ENCODE data around the gene RHBDD1.

Gene RHBDD1

DNA sequence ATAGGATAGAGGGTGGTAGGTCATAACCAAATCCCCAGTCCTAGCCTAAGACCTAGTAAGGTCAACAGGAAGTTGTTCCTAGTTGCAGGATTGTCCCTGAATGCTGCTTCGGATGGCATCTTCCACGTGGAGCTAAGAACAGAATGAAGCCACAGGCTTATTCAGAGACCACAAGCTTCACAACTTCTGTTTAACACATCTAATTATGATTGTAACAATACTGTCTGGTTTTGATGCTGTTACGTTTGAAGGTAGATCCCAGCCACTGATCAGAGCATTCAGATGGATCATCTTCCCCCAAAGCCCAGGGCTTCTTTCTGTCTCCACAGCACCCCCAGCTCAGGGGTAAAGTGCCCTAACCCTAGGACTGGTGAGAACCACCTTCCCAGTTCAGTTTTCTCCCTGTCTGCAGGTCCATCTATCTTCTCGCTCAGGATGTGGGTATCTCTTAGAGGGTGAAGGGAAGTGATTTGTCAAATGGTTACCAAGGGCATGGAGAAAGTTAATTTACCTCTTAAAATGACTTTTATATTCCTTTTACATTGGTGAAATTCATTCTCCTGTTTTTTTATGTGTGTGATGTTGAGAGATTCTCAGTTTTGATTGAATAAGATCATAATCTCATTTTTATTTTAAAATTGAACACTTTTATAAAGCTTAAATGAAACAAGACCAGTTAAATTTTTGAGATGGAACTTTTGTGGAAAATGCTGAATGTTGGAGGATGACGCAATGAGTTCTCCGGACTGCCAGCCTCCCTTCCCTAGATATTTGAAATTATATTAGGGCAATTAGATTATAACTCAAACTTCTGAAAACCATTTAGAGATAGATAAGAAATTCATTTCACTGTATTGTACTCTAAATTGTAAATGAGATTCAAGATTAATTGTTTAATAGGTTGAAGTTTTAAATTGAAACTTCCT, 66.5 kb downstream of the RHBDD1 start:
- Histone ChIP-seq H3K27ac (ENCODE audit: low read depth, low read length) (no peak overlapping the region), H4K8ac (ENCODE audit: low read depth, low read length) (no peak overlapping the region), H3K4me2 (ENCODE audit: low read length) (no peak overlapping the region), H3K27me3 (ENCODE audit: insufficient read depth, low read length) (no peaks in the 10 kb centered on the region), H2BK120ac (ENCODE audit: insufficient read depth, low read length, poor library complexity) (no peak overlapping the region), H3K9ac (ENCODE audit: low read length) (no peak overlapping the region), H3K4me3 (ENCODE audit: low read depth, low read length) (no peak overlapping the region), H4K91ac (ENCODE audit: low read depth, low read length) (no peak overlapping the region), H2AK5ac (ENCODE audit: low read length) (no peak overlapping the region), H2AFZ (ENCODE audit: insufficient read depth, low read length, poor library complexity) (no peak overlapping the region), H3K79me2 (ENCODE audit: control insufficient read depth, insufficient read depth, low read length, poor library complexity) (no peaks in the 10 kb centered on the region), H4K12ac (ENCODE audit: low read depth, low read length) (no peak overlapping the region), H2BK5ac (ENCODE audit: low read depth, low read length, poor library complexity) (no peak overlapping the region), H3K23ac (ENCODE audit: low read length) (no peak overlapping the region), H3K18ac (ENCODE audit: low read length) (no peak overlapping the region), H3K4ac (ENCODE audit: low read depth, low read length) (no peak overlapping the region), H2BK12ac (ENCODE audit: low read length) (no peak overlapping the region), H3K9me3 (ENCODE audit: insufficient read depth, low read depth, low read length) (no peaks in the 10 kb centered on the region), H3K4me1 (ENCODE audit: control insufficient read depth in 1 of 2, insufficient read depth in 2 of 2, low read length in 2 of 2) (no peaks in the 10 kb centered on the region), H3K14ac (ENCODE audit: low read length) (no peak overlapping the region), H3K79me1 (ENCODE audit: low read length) (no peaks in the 10 kb centered on the region), H3K36me3 (ENCODE audit: control insufficient read depth in 1 of 2, insufficient read depth in 2 of 2, low read length in 2 of 2) (peaks cover 2 to 5% of the 10 kb centered on the region in 2 experiments)
- DNase-seq: no peak
- no CpG with 5 or more reads among the region's 6 CpGs for WGBS (ENCODE audit: extremely low coverage, insufficient coverage, insufficient read length)

DNA sequence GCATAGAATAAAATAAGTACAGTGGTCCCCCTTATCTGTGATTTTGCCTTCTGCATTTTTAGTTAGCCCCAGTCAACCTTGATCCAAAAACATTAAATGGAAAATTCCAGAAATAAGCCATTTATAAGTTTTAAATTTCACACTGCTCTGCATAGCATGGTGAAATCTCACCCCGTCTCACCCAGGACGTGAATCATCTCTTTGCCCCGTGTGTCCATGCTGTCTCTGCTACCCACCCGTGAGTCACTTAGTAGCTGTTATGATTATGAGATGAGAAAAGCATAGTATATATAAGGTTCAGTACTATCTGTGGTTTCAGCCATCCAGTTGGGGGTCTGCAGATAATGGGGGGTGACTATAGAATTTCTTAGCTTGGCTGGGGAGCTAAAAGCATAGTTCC, 67.3 kb downstream of the RHBDD1 start:
- Histone ChIP-seq H3K14ac (ENCODE audit: low read length) (no peak overlapping the region), H3K79me2 (ENCODE audit: control insufficient read depth, insufficient read depth, low read length, poor library complexity) (no peaks in the 10 kb centered on the region), H3K36me3 (ENCODE audit: control insufficient read depth in 1 of 2, insufficient read depth in 2 of 2, low read length in 2 of 2) (peaks cover 2 to 5% of the 10 kb centered on the region in 2 experiments), H4K8ac (ENCODE audit: low read depth, low read length) (no peak overlapping the region), H2AK5ac (ENCODE audit: low read length) (no peak overlapping the region), H2BK12ac (ENCODE audit: low read length) (no peak overlapping the region), H3K18ac (ENCODE audit: low read length) (no peak overlapping the region), H3K27me3 (ENCODE audit: insufficient read depth, low read length) (no peaks in the 10 kb centered on the region), H3K4me1 (ENCODE audit: control insufficient read depth in 1 of 2, insufficient read depth in 2 of 2, low read length in 2 of 2) (no peaks in the 10 kb centered on the region), H4K91ac (ENCODE audit: low read depth, low read length) (no peak overlapping the region), H3K23ac (ENCODE audit: low read length) (no peak overlapping the region), H2BK5ac (ENCODE audit: low read depth, low read length, poor library complexity) (no peak overlapping the region), H4K12ac (ENCODE audit: low read depth, low read length) (no peak overlapping the region), H3K9ac (ENCODE audit: low read length) (no peak overlapping the region), H3K79me1 (ENCODE audit: low read length) (no peaks in the 10 kb centered on the region), H2AFZ (ENCODE audit: insufficient read depth, low read length, poor library complexity) (no peak overlapping the region), H2BK120ac (ENCODE audit: insufficient read depth, low read length, poor library complexity) (no peak overlapping the region), H3K4me3 (ENCODE audit: low read depth, low read length) (no peak overlapping the region), H3K4me2 (ENCODE audit: low read length) (no peak overlapping the region), H3K9me3 (ENCODE audit: insufficient read depth, low read depth, low read length) (no peaks in the 10 kb centered on the region), H3K4ac (ENCODE audit: low read depth, low read length) (no peak overlapping the region), H3K27ac (ENCODE audit: low read depth, low read length) (no peak overlapping the region)
- WGBS (ENCODE audit: extremely low coverage, insufficient coverage, insufficient read length): no CpG with 5 or more reads among the region's 4 CpGs
- peak in 1 of 2 donors; percentile 54 for DNase-seq

DNA sequence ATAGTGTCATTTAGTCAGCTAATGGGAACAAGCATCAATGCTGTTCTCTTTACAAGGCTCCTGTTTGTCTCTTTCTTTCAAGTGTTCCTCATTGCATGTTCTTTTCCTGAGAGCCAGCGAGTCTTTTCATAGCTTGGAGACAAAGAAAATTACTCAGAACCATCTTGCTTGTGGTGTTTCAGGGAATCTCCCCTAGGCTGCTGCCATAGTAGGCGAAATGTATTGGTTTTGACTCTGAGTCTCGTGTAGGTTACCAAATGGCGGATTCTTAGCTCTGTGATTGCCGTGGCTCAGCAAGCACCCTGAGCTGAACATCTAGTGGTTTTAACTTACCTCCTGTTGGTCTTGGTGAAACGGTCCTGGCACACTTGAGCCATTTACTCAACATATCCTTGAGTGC, 68.7 kb downstream of the RHBDD1 start:
- Histone ChIP-seq H3K9ac (ENCODE audit: low read length) (no peak overlapping the region), H3K9me3 (ENCODE audit: insufficient read depth, low read depth, low read length) (no peaks in the 10 kb centered on the region), H3K23ac (ENCODE audit: low read length) (no peak overlapping the region), H3K27me3 (ENCODE audit: insufficient read depth, low read length) (no peaks in the 10 kb centered on the region), H3K18ac (ENCODE audit: low read length) (no peak overlapping the region), H4K12ac (ENCODE audit: low read depth, low read length) (no peak overlapping the region), H3K79me1 (ENCODE audit: low read length) (no peaks in the 10 kb centered on the region), H2AFZ (ENCODE audit: insufficient read depth, low read length, poor library complexity) (no peak overlapping the region), H4K8ac (ENCODE audit: low read depth, low read length) (no peak overlapping the region), H3K14ac (ENCODE audit: low read length) (no peak overlapping the region), H3K27ac (ENCODE audit: low read depth, low read length) (no peak overlapping the region), H2AK5ac (ENCODE audit: low read length) (no peak overlapping the region), H3K36me3 (ENCODE audit: control insufficient read depth in 1 of 2, insufficient read depth in 2 of 2, low read length in 2 of 2) (peaks cover 2 to 5% of the 10 kb centered on the region in 2 experiments), H3K4ac (ENCODE audit: low read depth, low read length) (no peak overlapping the region), H2BK120ac (ENCODE audit: insufficient read depth, low read length, poor library complexity) (no peak overlapping the region), H3K4me1 (ENCODE audit: control insufficient read depth in 1 of 2, insufficient read depth in 2 of 2, low read length in 2 of 2) (peaks cover 2 to 3% of the 10 kb centered on the region in 2 experiments), H2BK5ac (ENCODE audit: low read depth, low read length, poor library complexity) (no peak overlapping the region), H3K4me3 (ENCODE audit: low read depth, low read length) (no peak overlapping the region), H3K4me2 (ENCODE audit: low read length) (no peak overlapping the region), H3K79me2 (ENCODE audit: control insufficient read depth, insufficient read depth, low read length, poor library complexity) (no peaks in the 10 kb centered on the region), H2BK12ac (ENCODE audit: low read length) (no peak overlapping the region), H4K91ac (ENCODE audit: low read depth, low read length) (no peak overlapping the region)
- WGBS (ENCODE audit: extremely low coverage, insufficient coverage, insufficient read length): no CpG with 5 or more reads among the region's 6 CpGs
- no peak for DNase-seq

DNA sequence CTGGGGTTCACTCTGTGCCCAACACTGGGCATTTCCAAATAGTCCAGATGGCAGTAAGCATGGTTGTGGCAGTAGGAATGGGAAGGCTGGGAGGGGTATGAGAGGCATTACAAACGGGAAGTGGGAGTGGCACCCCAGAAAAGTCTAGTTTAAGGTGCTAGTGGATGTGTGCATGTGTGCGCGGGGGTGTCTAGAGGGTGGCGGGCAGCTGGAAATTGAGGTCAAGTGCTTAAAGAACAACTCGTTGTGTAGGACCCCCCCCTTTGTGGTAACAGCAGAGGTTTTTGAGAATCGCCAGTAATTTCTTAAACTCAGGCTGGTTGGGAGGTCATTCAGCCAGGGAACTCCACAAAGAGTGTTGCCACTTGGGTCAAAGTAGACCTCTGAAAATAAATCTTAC, 69.9 kb downstream of the RHBDD1 start:
- no peak overlapping the region for H3K27ac ChIP-seq (ENCODE audit: low read depth, low read length)
- H2BK12ac ChIP-seq (ENCODE audit: low read length): no peak overlapping the region
- no peak overlapping the region for H3K4me2 ChIP-seq (ENCODE audit: low read length)
- no peak overlapping the region for H4K91ac ChIP-seq (ENCODE audit: low read depth, low read length)
- no peak overlapping the region for H3K9ac ChIP-seq (ENCODE audit: low read length)
- no peak for DNase-seq
- H3K79me2 ChIP-seq (ENCODE audit: control insufficient read depth, insufficient read depth, low read length, poor library complexity): no peaks in the 10 kb centered on the region
- no peak overlapping the region for H3K4ac ChIP-seq (ENCODE audit: low read depth, low read length)
- peaks cover 2 to 5% of the 10 kb centered on the region in 2 experiments for H3K36me3 ChIP-seq (ENCODE audit: control insufficient read depth in 1 of 2, insufficient read depth in 2 of 2, low read length in 2 of 2)
- H3K79me1 ChIP-seq (ENCODE audit: low read length): no peaks in the 10 kb centered on the region
- H3K27me3 ChIP-seq (ENCODE audit: insufficient read depth, low read length): no peaks in the 10 kb centered on the region
- no peak overlapping the region for H2BK120ac ChIP-seq (ENCODE audit: insufficient read depth, low read length, poor library complexity)
- H3K18ac ChIP-seq (ENCODE audit: low read length): no peak overlapping the region
- no peak overlapping the region for H2BK5ac ChIP-seq (ENCODE audit: low read depth, low read length, poor library complexity)
- H3K9me3 ChIP-seq (ENCODE audit: insufficient read depth, low read depth, low read length): no peaks in the 10 kb centered on the region
- H2AFZ ChIP-seq (ENCODE audit: insufficient read depth, low read length, poor library complexity): no peak overlapping the region
- no peak overlapping the region for H3K4me3 ChIP-seq (ENCODE audit: low read depth, low read length)
- H3K23ac ChIP-seq (ENCODE audit: low read length): no peak overlapping the region
- H4K12ac ChIP-seq (ENCODE audit: low read depth, low read length): no peak overlapping the region
- peaks cover 2 to 3% of the 10 kb centered on the region in 2 experiments for H3K4me1 ChIP-seq (ENCODE audit: control insufficient read depth in 1 of 2, insufficient read depth in 2 of 2, low read length in 2 of 2)
- no peak overlapping the region for H2AK5ac ChIP-seq (ENCODE audit: low read length)
- H3K14ac ChIP-seq (ENCODE audit: low read length): no peak overlapping the region
- H4K8ac ChIP-seq (ENCODE audit: low read depth, low read length): no peak overlapping the region
- no CpG with 5 or more reads among the region's 6 CpGs for WGBS (ENCODE audit: extremely low coverage, insufficient coverage, insufficient read length)
